Neural cell (in vitro differentiated cells): ENCODE results near the gene C9orf40. TPM values are rescaled to one million over a fixed set of nuclear protein-coding genes. Genes with fewer than 3 reads are reported as not detected.

Source experiments
- H2AFZ ChIP-seq: fragments of 200-600, 300-800 bp; sonication (generic), shearing (Covaris generic); 2 replicates; pipeline ENCODE4 v1.6.0; 2014; ENCODE audit warnings: low read depth, mild to moderate bottlenecking, antibody characterized with exemption, low read length, moderate library complexity
- H3F3A ChIP-seq: fragments of 200-600 bp; shearing (Covaris generic); 2 replicates; pipeline ENCODE4 v1.6.1; 2016; ENCODE audit warnings: mild to moderate bottlenecking, moderate library complexity, mixed read lengths, antibody characterized with exemption, low read length; ENCODE audit not compliant: insufficient read depth, poor library complexity, severe bottlenecking
- H3K27ac ChIP-seq: fragments of 200-600, 300-800 bp; sonication (generic), shearing (Covaris generic); 2 replicates; pipeline ENCODE4 v1.5.1; 2014; ENCODE audit warnings: mild to moderate bottlenecking, low read length, moderate library complexity
- H3K27me3 ChIP-seq: fragments of 300-800, 200-600 bp; sonication (generic), shearing (Covaris generic); 2 replicates; pipeline ENCODE4 v1.6.0; 2014; ENCODE audit warnings: mild to moderate bottlenecking, low read depth, low read length, moderate library complexity; ENCODE audit not compliant: insufficient read depth
- H3K36me3 ChIP-seq: fragments of 300-800, 200-600 bp; sonication (generic), shearing (Covaris generic); 2 replicates; pipeline ENCODE4 v1.5.1; 2014; ENCODE audit warnings: mild to moderate bottlenecking, antibody characterized with exemption, low read length, moderate library complexity; ENCODE audit not compliant: insufficient read depth
- H3K4me2 ChIP-seq: fragments of 300-800, 200-600 bp; sonication (generic), shearing (Covaris generic); 2 replicates; pipeline ENCODE4 v1.6.0; 2014; ENCODE audit warnings: mild to moderate bottlenecking, low read length
- H3K4me3 ChIP-seq: fragments of 300-800, 200-600 bp; sonication (generic), shearing (Covaris generic); 2 replicates; pipeline ENCODE4 v1.5.1; 2014; ENCODE audit warnings: mild to moderate bottlenecking, low read length, moderate library complexity
- H3K79me2 ChIP-seq: fragments of 200-600 bp; shearing (Covaris generic); replicated peaks from 2 replicates; pipeline ENCODE4 v1.6.0; 2014; ENCODE audit warnings: mild to moderate bottlenecking, low read length, moderate library complexity; ENCODE audit not compliant: insufficient read depth
- H3K9ac ChIP-seq: fragments of 300-800, 200-600 bp; sonication (generic), shearing (Covaris generic); 2 replicates; pipeline ENCODE4 v1.6.1; 2016; ENCODE audit warnings: mild to moderate bottlenecking, low read length, mixed read lengths
- H3K9me2 ChIP-seq: fragments of 200-600 bp; shearing (Covaris generic); 2 replicates; pipeline ENCODE4 v1.6.1; 2016; ENCODE audit warnings: mild to moderate bottlenecking, low read length, mixed read lengths; ENCODE audit not compliant: insufficient read depth
- H3K9me3 ChIP-seq: fragments of 200-600, 300-800 bp; sonication (generic), shearing (Covaris generic); 2 replicates; pipeline ENCODE4 v1.6.1; 2016; ENCODE audit warnings: mild to moderate bottlenecking, mixed run types, low read length, moderate library complexity, mixed read lengths
- H4K20me1 ChIP-seq: fragments of 200-600 bp; shearing (Covaris generic); 2 replicates; pipeline ENCODE4 v1.6.1; 2016; ENCODE audit warnings: mild to moderate bottlenecking, mixed run types; ENCODE audit not compliant: insufficient read depth
- CTCF ChIP-seq: fragments of 450-650 bp; IDR thresholded peaks from 2 replicates; pipeline ENCODE4 v1.5.1; 2014; ENCODE audit warnings: antibody characterized with exemption, mild to moderate bottlenecking, moderate library complexity; ENCODE audit not compliant: poor library complexity, severe bottlenecking
- EP300 ChIP-seq: fragments of 450-650 bp; conservative IDR thresholded peaks from 2 replicates; pipeline ENCODE4 v1.6.1; 2014; ENCODE audit warnings: antibody characterized with exemption, mild to moderate bottlenecking, moderate library complexity; ENCODE audit not compliant: poor library complexity, severe bottlenecking
- EZH2 ChIP-seq: fragments of 200-600, 300-800 bp; shearing (Covaris generic), sonication (generic); IDR thresholded peaks from 2 replicates; pipeline ENCODE4 v1.6.1; 2014; ENCODE audit warnings: antibody characterized with exemption, low read length, borderline replicate concordance, mild to moderate bottlenecking; ENCODE audit not compliant: insufficient read depth, poor library complexity, severe bottlenecking
- MXI1 ChIP-seq: fragments of 450-650 bp; conservative IDR thresholded peaks from 2 replicates; pipeline ENCODE4 v1.6.1; 2014; ENCODE audit warnings: antibody characterized with exemption, mild to moderate bottlenecking; ENCODE audit not compliant: poor library complexity, severe bottlenecking
- POLR2AphosphoS5 ChIP-seq: IDR thresholded peaks from 2 replicates; pipeline ENCODE4 v1.6.1; 2012
- RAD21 ChIP-seq: fragments of 450-650 bp; conservative IDR thresholded peaks from 2 replicates; pipeline ENCODE4 v1.6.1; 2014; ENCODE audit warnings: antibody characterized with exemption, mild to moderate bottlenecking, moderate library complexity
- REST ChIP-seq: IDR thresholded peaks from 2 replicates; pipeline ENCODE4 v1.6.1; 2012; ENCODE audit warnings: borderline replicate concordance
- SMC3 ChIP-seq: fragments of 450-650 bp; conservative IDR thresholded peaks from 2 replicates; pipeline ENCODE4 v1.6.1; 2014; ENCODE audit warnings: antibody characterized with exemption, mild to moderate bottlenecking, moderate library complexity; ENCODE audit not compliant: poor library complexity
- TAF1 ChIP-seq: IDR thresholded peaks from 2 replicates; pipeline ENCODE4 v1.6.1; 2012; ENCODE audit warnings: low read depth
- polyA plus RNA-seq: library from polyadenylated mRNA; depleted of rRNA; stranded (reverse); fragments of >200 nt; gene quantifications from 2 replicates; pipeline ENCODE4 v1.2.3, GENCODE V29; 2014

C9orf40 gene
- polyA plus RNA-seq, 1 donor from 2014 or later, result 14.4 TPM

- no peak overlapping the region for H3K4me3 ChIP-seq
- no peak overlapping the region for H3K4me2 ChIP-seq
- no peaks in the 10 kb centered on the region for H3K9me2 ChIP-seq
- no peaks in the 10 kb centered on the region for H3F3A ChIP-seq
- H3K79me2 ChIP-seq, result no peaks in the 10 kb centered on the region
- no peaks in the 10 kb centered on the region for H4K20me1 ChIP-seq
- TF ChIP-seq REST, result no peak
- no peak for TF ChIP-seq MXI1
- TF ChIP-seq TAF1, result no peak
- no peak for TF ChIP-seq EZH2
- TF ChIP-seq RAD21, result no peak
- no peak for TF ChIP-seq CTCF
- TF ChIP-seq EP300, result no peak
- no peak for TF ChIP-seq POLR2AphosphoS5
- no peak for TF ChIP-seq SMC3
- no peaks in the 10 kb centered on the region for H3K27me3 ChIP-seq
- H3K27ac ChIP-seq, result no peak overlapping the region
- no peaks in the 10 kb centered on the region for H3K36me3 ChIP-seq
- no peak overlapping the region for H3K9ac ChIP-seq
- H2AFZ ChIP-seq, result no peak overlapping the region
- H3K9me3 ChIP-seq, result no peaks in the 10 kb centered on the region
These were observed 42.7 kb downstream of the C9orf40 start for GRCh38 chr9:74910036-74910435.

GRCh38 chr9:74908665-74909064, 44.0 kb downstream of the C9orf40 start:
- Histone ChIP-seq H3K79me2 (no peaks in the 10 kb centered on the region), H3K4me3 (no peak overlapping the region), H3K9me3 (no peaks in the 10 kb centered on the region), H3K27me3 (no peaks in the 10 kb centered on the region), H3K36me3 (no peaks in the 10 kb centered on the region), H3K4me2 (no peak overlapping the region), H3F3A (no peaks in the 10 kb centered on the region), H3K9ac (no peak overlapping the region), H3K27ac (no peak overlapping the region), H2AFZ (no peak overlapping the region), H4K20me1 (no peaks in the 10 kb centered on the region), H3K9me2 (no peaks in the 10 kb centered on the region)
- TF ChIP-seq MXI1 (no peak), TAF1 (no peak), RAD21 (no peak), CTCF (no peak)
